ENCODE measurements around the gene CACUL1.
"Not testable (repeated sequence)": the region's sequence is repeated elsewhere in the genome, so short reads cannot be mapped to it uniquely, and the experiment has no call there.

The CACUL1 gene

GRCh38 chr10:118658762-118659161 is 96.0 kb downstream of the CACUL1 start:
- Histone ChIP-seq H3K4me3 (ENCODE audit: low read length) (no peak overlapping the region), H2AFZ (ENCODE audit: low read depth, low read length) (no peak overlapping the region), H3K27me3 (ENCODE audit: low read depth, low read length) (no peaks in the 10 kb centered on the region), H3K27ac (ENCODE audit: low read length) (no peak overlapping the region), H3K4me2 (ENCODE audit: low read length) (no peak overlapping the region), H3K9ac (ENCODE audit: low read length) (no peak overlapping the region), H4K20me1 (ENCODE audit: insufficient read depth, low read length) (no peaks in the 10 kb centered on the region), H3K79me2 (ENCODE audit: low read length) (no peaks in the 10 kb centered on the region), H3K4me1 (ENCODE audit: low read length) (no peaks in the 10 kb centered on the region), H3K9me3 (ENCODE audit: insufficient read depth, low read length) (no peaks in the 10 kb centered on the region), H3K36me3 (replicated peaks; ENCODE audit: low read depth, low read length) (no peaks in the 10 kb centered on the region)
- TF ChIP-seq EZH2phosphoT487 (IDR thresholded peaks at IDR 0.05; ENCODE audit: low read depth): no peak
- TF ChIP-seq, protein P1, sequence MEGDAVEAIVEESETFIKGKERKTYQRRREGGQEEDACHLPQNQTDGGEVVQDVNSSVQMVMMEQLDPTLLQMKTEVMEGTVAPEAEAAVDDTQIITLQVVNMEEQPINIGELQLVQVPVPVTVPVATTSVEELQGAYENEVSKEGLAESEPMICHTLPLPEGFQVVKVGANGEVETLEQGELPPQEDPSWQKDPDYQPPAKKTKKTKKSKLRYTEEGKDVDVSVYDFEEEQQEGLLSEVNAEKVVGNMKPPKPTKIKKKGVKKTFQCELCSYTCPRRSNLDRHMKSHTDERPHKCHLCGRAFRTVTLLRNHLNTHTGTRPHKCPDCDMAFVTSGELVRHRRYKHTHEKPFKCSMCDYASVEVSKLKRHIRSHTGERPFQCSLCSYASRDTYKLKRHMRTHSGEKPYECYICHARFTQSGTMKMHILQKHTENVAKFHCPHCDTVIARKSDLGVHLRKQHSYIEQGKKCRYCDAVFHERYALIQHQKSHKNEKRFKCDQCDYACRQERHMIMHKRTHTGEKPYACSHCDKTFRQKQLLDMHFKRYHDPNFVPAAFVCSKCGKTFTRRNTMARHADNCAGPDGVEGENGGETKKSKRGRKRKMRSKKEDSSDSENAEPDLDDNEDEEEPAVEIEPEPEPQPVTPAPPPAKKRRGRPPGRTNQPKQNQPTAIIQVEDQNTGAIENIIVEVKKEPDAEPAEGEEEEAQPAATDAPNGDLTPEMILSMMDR (IDR thresholded peaks at IDR 0.05; ENCODE audit: low read depth, low read length): no peak

DNA sequence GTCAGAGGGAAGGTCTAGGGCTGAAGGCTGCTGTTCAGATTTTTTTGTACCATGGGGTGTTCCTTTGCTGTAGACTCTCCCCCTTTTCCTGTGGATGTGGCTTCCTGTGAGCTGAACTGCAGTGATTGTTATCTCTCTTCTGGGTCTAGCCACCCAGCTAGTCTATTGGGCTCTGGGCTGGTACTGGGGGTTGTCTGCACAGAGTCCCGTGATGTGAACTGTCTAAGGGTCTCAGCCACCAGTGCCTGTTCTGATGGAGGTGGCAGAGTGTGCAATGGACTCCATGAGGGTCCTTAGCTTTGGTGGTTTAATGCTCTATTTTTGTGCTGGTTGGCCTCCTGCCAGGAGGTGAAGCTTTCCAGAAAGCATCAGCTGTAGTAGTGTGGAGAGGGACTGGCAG is 96.6 kb downstream of the CACUL1 start:
- not testable (repeated sequence) for H2AFZ ChIP-seq (ENCODE audit: low read depth, low read length); H3K27ac ChIP-seq (ENCODE audit: low read length); H3K4me1 ChIP-seq (ENCODE audit: low read length); H3K9me3 ChIP-seq (ENCODE audit: insufficient read depth, low read length); H3K9ac ChIP-seq (ENCODE audit: low read length); H3K4me3 ChIP-seq (ENCODE audit: low read length); H3K4me2 ChIP-seq (ENCODE audit: low read length); H3K27me3 ChIP-seq (ENCODE audit: low read depth, low read length); H4K20me1 ChIP-seq (ENCODE audit: insufficient read depth, low read length); H3K36me3 ChIP-seq (replicated peaks; ENCODE audit: low read depth, low read length); H3K79me2 ChIP-seq (ENCODE audit: low read length)

- not testable (repeated sequence) for H3K4me2 ChIP-seq (ENCODE audit: low read length); H3K79me2 ChIP-seq (ENCODE audit: low read length); H3K9me3 ChIP-seq (ENCODE audit: insufficient read depth, low read length); H3K4me3 ChIP-seq (ENCODE audit: low read length); H4K20me1 ChIP-seq (ENCODE audit: insufficient read depth, low read length); H2AFZ ChIP-seq (ENCODE audit: low read depth, low read length); H3K36me3 ChIP-seq (replicated peaks; ENCODE audit: low read depth, low read length); H3K27me3 ChIP-seq (ENCODE audit: low read depth, low read length); H3K9ac ChIP-seq (ENCODE audit: low read length); H3K4me1 ChIP-seq (ENCODE audit: low read length); H3K27ac ChIP-seq (ENCODE audit: low read length)
These were observed 109.5 kb downstream of the CACUL1 start for GRCh38 chr10:118645294-118645693.

DNA sequence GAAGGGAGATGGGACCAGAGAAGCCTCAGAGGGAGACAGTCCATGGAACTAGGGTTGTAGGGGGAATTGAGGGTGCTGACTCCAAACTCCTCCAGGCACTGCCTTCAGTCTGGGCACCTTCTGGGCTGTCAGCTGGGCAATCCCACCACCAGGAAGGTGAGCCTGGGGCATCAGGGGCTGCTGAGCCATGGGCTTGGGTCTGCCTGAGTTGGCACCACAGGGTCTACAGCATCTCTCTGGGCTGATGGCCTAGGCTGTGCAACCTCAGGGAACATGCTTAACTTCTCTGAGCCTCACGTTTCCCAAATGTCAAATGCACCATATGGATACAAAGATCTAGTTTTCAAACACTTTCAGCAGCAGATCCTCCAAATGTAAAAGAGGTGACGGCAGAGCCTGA is 112.5 kb downstream of the CACUL1 start:
- H3K79me2 ChIP-seq (ENCODE audit: low read length): no peaks in the 10 kb centered on the region
- H3K4me2 ChIP-seq (ENCODE audit: low read length): no peak overlapping the region
- H3K4me1 ChIP-seq (ENCODE audit: low read length): no peaks in the 10 kb centered on the region
- no peak overlapping the region for H2AFZ ChIP-seq (ENCODE audit: low read depth, low read length)
- no peak overlapping the region for H3K4me3 ChIP-seq (ENCODE audit: low read length)
- H3K27ac ChIP-seq (ENCODE audit: low read length): no peak overlapping the region
- no peak for TF ChIP-seq EZH2phosphoT487 (IDR thresholded peaks at IDR 0.05; ENCODE audit: low read depth)
- TF ChIP-seq, protein P1 (IDR thresholded peaks at IDR 0.05; ENCODE audit: low read depth, low read length): no peak
- H3K27me3 ChIP-seq (ENCODE audit: low read depth, low read length): no peaks in the 10 kb centered on the region
- H4K20me1 ChIP-seq (ENCODE audit: insufficient read depth, low read length): no peaks in the 10 kb centered on the region
- H3K9ac ChIP-seq (ENCODE audit: low read length): no peak overlapping the region
- H3K36me3 ChIP-seq (replicated peaks; ENCODE audit: low read depth, low read length): no peaks in the 10 kb centered on the region
- H3K9me3 ChIP-seq (ENCODE audit: insufficient read depth, low read length): no peaks in the 10 kb centered on the region

GRCh38 chr10:118638680-118639079 is 116.1 kb downstream of the CACUL1 start:
- Histone ChIP-seq H3K4me2 (ENCODE audit: low read length) (no peak overlapping the region), H3K4me1 (ENCODE audit: low read length) (no peaks in the 10 kb centered on the region), H3K4me3 (ENCODE audit: low read length) (no peak overlapping the region), H3K79me2 (ENCODE audit: low read length) (no peaks in the 10 kb centered on the region), H3K9ac (ENCODE audit: low read length) (no peak overlapping the region), H3K9me3 (ENCODE audit: insufficient read depth, low read length) (no peaks in the 10 kb centered on the region), H3K27ac (ENCODE audit: low read length) (no peak overlapping the region), H2AFZ (ENCODE audit: low read depth, low read length) (no peak overlapping the region), H4K20me1 (ENCODE audit: insufficient read depth, low read length) (no peaks in the 10 kb centered on the region), H3K27me3 (ENCODE audit: low read depth, low read length) (no peaks in the 10 kb centered on the region), H3K36me3 (replicated peaks; ENCODE audit: low read depth, low read length) (no peaks in the 10 kb centered on the region)
- no peak for TF ChIP-seq EZH2phosphoT487 (IDR thresholded peaks at IDR 0.05; ENCODE audit: low read depth)
- TF ChIP-seq, protein P1 (IDR thresholded peaks at IDR 0.05; ENCODE audit: low read depth, low read length): no peak

Measured in OCI-LY3 (cell line).